ENCODE measurements around the gene ZNF365.
"Not testable (repeated sequence)": the region's sequence is repeated elsewhere in the genome, so short reads cannot be mapped to it uniquely, and the experiment has no call there.

ZNF365 gene, protein sequence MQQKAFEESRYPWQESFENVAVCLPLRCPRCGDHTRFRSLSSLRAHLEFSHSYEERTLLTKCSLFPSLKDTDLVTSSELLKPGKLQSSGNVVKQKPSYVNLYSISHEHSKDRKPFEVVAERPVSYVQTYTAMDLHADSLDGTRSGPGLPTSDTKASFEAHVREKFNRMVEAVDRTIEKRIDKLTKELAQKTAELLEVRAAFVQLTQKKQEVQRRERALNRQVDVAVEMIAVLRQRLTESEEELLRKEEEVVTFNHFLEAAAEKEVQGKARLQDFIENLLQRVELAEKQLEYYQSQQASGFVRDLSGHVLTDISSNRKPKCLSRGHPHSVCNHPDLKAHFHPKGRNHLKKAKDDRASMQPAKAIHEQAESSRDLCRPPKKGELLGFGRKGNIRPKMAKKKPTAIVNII

GRCh38 chr10:62373995-62374861, at the start of gene ZNF365:
ZNF365 (plus strand) TSS chr10:62374369; CDS start chr10:62376194, 1,825 bp downstream.
- DNase-seq = peak; percentile 46

DNA sequence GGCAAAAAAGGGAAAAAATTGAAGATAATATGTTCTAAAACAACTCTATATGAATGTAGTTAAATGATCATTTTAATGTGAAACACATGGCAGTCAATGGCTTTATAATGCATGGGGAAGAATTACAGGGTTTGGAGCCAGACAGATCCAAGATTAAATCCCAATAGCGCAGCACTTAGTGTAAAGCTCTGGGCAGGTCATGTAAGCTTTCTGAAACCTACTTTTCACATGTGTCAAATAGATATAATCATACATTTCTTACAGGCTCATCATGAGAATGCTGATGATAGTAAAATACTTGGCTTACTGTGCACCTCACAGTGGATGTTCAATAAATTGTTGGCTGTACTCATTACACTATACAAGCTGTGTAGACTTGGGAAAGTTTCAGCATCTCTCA, 48.0 kb upstream of the ZNF365 start:
- DNase-seq = no peak

DNA sequence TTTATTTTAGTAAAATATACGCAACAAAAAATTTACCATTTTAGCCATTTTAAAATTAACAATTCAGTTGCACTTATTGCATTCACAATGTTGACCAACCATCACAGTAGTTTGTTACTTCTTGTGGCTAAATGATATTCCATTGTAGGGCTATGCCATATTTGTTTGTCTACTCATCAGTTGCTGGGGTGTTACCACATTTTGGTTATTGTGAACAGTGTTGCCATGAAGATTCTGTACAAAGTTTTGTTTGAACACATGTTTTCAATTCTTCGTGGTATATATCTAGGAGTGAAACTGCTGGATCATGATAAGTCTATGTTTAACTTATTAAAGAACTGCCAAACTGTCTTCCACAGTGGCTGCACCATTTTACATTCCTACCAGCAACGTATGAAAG, 46.3 kb upstream of the ZNF365 start:
- no peak for DNase-seq

GRCh38 chr10:62330213-62330612, 44.0 kb upstream of the ZNF365 start:
- no peak for DNase-seq

DNA sequence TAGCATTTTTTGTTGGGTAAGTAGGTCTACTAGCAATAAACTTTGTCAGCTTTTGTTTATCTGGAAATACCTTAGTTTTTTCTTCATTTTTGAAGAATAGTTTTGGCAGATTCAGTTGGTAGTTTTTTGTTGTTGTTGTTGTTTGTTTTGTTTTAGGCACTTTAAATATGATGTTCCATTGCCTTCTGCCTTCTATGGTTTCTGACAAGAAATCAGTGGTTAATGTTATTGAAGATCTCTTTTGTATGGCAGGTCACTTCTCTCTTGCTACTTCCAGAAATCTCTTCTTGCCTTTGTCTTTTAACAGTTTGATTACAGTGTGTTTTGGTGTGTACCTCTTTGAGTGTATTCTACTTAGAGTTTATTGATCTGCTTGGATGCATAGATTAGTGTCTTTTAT, 41.8 kb upstream of the ZNF365 start:
- DNase-seq = no peak

GRCh38 chr10:62333135-62333889, 40.9 kb upstream of the ZNF365 start:
- no peak for DNase-seq

DNA sequence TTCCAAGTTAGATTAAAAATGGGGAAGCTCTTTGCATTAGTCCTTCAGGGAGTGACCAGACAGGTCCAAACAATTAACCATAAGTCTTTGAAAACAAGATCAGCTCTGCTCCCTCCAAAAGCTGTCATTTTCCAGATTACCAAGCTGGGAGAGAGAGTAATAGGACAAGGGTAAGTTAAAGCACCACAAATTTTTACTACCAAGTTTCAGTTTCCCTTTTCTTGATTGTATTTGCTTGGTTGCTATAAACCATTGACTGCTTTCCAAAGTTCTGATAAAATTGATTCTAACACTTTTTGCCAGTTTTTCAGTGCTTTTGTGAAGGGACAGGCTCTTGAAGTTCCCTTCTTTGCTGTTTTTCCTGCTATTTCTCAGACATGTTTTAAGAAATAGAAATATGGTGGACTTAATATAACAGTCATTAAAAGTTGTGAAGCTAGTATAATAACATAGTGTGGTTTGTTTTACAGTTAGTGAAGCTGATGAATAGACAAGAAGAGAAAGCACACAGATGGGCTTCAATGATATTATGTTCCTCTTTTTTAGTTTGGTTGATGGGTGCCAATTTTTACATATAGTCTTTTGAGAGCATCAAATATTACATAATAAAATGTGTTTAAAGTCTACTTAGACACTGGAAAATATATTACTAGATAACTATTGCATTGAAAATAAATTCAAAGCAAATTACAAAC, 40.0 kb upstream of the ZNF365 start:
- DNase-seq = peak; percentile 42

GRCh38 chr10:62335326-62335725, 38.8 kb upstream of the ZNF365 start:
- DNase-seq = peak; percentile 5

DNA sequence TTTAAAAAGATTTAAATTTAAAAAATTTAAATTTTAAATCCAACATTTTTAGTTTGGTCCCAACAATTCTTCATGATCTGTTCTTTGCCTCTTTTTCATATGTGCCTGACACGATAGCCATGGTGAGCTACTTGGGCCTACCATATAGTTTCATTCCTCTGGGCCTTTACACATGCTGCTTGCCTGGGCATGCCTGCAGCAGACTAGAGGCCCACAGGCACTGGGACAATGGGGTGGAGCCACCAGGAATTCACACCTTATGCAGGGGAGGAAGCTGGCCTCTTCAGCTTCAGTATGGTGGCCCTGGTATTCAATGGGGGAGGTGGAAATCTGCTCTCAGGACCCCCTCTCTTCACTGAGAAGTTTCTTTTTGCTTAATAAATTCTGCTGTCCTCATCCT, 37.8 kb upstream of the ZNF365 start:
- no peak for DNase-seq

DNA sequence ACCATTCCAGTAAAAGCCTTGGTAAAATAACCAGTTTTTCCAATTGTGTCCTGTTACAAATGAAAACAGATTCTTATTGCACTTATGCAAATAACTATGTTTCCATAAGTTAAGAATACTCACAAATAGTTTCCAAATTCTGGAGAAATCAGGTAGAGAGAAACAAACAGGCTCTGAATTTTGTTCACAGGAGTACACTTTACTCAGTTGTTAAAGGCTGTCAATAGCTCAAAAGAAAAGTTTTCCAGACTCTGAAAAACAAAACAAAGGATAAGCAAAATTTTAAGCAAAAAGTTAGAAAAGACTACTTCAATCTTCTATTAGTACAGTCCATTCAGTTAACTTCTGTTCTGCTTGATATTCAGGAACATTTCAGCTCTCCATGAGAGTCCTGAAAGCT, 32.8 kb upstream of the ZNF365 start:
- no peak for DNase-seq

DNA sequence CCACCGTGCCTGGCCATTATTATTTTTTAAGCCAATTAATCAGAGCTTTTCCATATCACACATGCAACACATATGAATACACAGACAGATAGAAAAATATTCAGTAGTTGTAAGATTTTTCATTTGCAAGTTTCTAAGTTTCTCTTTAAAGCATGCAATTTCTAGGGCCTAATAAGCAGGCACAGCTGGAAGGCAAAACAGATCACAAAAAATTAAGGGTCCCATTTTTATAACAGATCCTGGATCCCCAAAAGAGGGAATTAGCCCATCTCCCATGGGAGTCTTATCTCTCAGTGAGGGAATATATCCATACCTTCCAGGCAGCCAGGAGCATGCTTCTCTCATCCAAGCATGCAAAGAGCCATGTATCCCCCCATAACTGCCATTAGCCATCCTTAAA, 31.2 kb upstream of the ZNF365 start:
- DNase-seq = no peak

DNA sequence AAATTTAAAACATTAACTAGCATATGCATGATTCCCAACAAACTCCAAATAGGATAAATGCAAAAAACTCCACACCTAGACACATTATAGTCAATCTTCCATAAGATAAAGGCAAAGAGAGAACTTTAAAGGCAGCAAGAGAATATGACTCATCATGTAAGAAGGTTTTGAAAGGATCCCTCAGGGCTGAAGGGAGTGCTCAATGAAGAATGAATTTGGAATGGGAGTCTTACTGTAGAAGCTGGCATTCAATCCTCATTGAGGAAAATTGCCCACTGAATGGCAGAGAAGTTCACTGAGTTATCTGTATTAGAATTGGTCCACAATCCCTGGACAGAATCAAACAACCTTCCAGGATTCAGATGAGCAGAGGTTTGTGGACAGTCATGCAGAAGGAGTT, 26.1 kb upstream of the ZNF365 start:
- no peak for DNase-seq

DNA sequence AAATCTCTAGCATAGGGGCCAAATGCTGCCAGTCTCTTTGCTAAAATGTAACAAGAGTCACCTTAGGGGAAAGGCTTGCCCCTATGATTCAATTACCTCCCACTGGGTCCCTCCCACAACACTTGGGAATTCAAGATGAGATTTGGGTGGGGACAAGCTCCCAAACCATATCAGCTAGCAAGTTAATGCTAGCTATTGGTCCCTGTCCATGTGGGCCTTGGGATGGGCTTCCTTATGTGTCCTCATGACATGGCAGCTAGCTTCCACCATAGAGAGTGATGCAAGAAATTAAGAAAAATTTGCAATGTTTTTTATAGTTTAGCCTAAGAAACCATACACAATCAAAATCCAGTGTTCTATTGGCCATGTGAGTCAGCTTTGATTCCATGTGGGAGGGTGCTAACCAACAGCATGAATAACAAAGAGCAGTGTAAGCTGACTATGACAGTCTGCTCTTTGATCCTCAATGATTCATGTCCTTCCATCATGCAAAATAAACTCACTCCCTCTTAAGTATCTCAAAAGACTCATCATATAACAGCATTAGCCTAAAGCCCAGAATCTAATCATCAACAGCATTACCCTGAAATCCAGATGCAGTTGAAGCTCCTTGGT, 21.7 kb upstream of the ZNF365 start:
- no peak for DNase-seq

GRCh38 chr10:62354916-62355315, 19.3 kb upstream of the ZNF365 start:
- no peak for DNase-seq

- no peak for DNase-seq
Observed at GRCh38 chr10:62356447-62356846, 17.7 kb upstream of the ZNF365 start.

- DNase-seq = not testable (repeated sequence)
Observed at GRCh38 chr10:62358151-62358550, 16.0 kb upstream of the ZNF365 start.

GRCh38 chr10:62373639-62373994, 552 bp upstream of the ZNF365 start:
- DNase-seq = no peak

- peak; percentile 3 for DNase-seq
Observed at GRCh38 chr10:62374862-62375710, 917 bp downstream of the ZNF365 start.

DNA sequence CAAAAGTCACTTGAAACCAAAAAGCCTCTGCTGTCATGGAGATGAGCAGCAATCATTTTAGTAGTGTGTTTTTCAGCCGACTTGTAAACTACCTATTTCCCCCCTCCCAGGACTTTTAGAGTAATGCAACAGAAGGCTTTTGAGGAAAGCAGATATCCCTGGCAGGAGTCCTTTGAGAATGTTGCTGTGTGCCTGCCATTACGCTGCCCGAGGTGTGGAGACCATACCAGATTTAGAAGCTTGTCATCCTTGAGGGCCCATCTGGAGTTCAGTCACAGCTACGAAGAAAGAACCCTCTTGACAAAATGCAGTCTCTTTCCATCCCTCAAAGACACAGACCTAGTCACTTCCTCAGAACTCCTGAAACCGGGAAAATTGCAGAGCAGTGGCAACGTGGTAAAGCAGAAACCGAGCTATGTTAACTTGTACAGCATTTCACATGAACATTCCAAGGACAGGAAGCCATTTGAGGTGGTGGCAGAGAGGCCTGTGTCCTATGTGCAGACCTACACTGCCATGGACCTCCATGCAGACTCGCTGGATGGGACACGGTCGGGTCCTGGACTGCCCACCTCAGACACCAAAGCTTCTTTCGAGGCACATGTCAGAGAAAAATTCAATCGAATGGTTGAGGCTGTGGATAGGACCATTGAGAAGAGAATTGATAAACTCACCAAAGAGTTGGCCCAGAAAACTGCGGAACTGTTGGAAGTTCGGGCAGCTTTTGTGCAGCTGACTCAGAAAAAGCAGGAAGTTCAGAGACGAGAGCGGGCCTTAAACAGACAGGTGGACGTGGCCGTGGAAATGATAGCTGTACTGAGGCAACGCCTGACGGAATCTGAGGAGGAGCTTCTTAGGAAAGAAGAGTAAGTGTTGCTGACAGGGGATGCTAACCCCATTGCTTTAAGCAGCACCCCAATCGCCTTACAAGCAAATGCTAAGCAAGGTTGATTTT, 2.2 kb downstream of the ZNF365 start:
- DNase-seq = no peak

DNA sequence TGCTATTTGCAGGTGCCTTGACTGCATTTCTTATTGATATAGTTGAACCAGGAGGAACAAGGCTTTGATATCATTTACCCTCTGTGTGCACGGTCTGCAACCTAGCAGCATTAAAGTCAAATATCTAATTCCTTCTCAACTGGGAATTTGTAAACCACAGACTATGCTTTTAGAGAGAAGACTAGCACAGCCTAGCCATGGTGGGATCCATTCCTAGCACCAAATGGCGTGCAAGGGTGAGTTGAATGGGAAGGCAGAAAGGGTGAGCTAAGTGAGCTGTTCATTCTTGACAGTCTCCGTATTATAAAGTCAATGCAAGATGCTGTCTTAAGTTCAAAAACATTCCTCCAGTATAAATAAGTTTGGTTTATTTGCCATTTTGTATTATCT, 2.9 kb downstream of the ZNF365 start:
- DNase-seq = no peak
